HG03571 (cell line): Measurements from ENCODE around the gene NDRG4.

Experiments
- ATAC-seq: cut with Tn5 transposase; IDR thresholded peaks from one replicate; pipeline ENCODE4 v1.9.1; 2021; ENCODE audit not compliant: unreplicated experiment

NDRG4 gene

DNA sequence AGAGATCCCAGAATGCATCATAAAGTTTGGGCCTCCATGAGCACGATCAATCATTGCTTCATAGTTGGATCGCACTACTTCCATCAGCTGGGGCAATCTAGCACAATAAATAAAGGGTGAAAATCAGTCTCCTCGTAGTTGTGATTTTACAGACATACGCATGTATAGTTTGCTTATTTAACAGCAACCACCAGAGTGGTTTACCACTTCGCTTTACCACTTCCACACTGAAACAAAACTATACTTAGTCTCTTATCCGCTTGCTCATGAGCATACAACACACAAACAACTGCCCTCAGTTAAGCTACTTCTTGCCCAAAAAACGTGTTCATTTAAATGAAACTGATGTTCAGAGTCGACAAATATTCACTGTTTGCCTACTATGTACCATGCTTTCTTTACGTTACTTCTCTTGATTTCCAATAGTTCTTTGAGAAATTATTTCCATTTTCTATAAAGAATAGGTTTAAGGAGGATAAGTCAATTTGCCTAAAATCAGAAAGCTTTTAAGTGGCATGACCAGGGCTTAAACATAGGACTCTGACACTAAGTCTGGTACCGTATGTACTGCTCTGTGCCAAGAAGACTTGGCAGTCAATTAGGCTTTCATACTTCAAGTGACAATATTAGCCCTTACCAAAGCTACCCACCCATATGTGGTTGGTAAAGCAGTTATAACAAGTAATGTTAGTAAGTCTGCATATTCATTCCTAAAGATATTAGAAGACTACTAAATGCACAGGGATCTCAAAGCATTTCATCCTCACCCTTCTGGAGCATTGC is 37.4 kb downstream of the NDRG4 start:
- no peak for ATAC-seq

DNA sequence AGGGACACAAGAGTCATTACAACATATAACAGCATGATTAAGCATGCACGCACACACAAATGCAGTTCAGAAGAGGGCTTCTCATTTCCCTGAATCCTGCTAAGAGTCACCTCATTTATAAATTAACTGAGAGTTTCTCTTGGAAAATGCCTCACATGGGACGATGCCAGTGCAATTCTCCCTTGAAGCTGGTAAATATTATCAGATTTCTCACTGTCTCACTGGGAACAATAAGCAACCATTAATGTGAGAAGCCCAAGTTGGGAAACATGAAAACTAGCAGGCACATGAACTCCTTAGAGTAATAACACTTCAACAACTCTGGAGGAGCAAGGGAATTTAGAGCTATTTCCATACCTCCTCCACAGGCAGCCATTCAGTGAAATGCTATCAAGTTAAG is 41.8 kb downstream of the NDRG4 start:
- ATAC-seq, result no peak

DNA sequence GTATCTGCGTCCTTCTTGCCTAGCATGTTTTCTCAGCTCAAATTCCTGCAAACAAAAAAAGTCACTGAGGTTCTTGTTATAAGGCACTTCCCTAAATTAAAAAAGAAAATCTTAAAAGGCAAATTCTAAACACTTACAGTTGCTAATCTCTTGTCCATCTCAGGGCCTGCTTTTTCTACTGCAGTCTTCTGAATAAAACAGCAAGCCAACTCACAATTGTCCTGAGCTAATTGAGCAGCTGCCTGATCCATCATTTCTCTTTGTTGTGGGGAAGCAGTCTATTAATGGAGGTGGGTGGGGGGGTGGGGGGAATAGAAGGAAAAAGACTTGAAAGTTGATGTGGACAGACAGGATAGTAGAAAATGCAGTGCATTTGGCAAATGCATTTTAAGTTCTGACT is 42.3 kb downstream of the NDRG4 start:
- no peak for ATAC-seq

DNA sequence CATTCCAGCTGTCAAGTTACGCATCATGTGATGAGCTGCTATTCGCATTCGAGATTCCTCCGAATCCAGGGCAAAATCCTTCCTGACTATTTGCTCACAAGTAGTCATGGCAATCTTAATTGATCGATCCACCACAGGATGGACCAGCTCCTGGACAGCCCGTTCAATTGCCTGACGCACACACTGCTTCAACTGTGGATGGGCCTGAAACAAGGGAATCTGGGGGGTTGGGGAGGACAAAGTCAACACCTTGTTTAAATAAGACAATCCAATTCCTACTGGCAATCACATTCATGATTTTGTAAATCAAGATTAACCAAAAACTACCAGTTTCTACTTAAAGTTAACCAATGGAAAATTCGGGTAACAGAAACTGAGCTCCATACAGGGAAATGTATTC is 43.7 kb downstream of the NDRG4 start:
- ATAC-seq, result no peak

DNA sequence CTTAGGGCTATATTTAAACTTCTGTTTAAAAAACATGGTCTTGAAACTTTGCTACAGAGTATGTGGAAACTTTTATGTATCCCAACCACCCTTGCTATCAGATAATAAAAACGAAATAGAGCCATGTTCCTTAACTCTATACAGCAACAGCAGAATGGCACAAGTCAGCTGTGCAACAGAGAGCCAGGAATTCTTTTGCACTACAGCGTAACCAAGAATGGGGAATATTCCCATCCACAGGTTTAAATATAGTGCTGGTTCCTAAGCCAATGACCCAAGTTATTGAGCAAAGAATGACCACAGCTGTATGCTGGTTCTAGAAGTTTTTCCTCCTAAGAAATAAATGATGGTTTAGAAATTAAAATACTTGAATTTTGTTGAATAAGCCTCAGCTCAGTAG is 48.4 kb downstream of the NDRG4 start:
- no peak for ATAC-seq

GRCh38 chr16:58551496-58551895 is 51.6 kb downstream of the NDRG4 start:
- ATAC-seq, result no peak

DNA sequence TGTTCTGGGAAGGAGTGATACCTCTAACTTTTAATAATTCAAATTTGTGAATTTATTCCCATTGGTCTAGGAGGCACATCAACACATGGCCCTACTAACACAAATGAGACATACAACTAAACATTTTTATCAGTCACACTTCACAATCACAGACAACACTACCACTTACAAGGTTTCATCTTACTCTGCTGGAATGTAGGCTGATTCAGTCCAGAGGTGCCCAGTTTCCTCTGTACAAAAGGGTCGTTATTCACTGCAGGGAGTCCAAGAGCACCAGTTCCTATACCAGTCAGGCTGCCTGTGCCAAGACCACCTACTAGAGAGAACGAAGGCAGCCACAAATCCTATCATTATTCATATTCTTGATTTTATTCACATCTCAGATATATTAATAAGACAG is 56.7 kb downstream of the NDRG4 start:
- no peak for ATAC-seq
